Mucosa of stomach (tissue), 1 donor: ENCODE measurements around the gene PTPN7.

ENCODE experiments used
- H3K27me3 ChIP-seq: one replicate; pipeline ENCODE4 v1.7.0; 2013; ENCODE audit warnings: mild to moderate bottlenecking, low read length; ENCODE audit not compliant: control insufficient read depth, insufficient read depth
- H3K36me3 ChIP-seq: one replicate; pipeline ENCODE4 v1.7.0; 2013; ENCODE audit warnings: low read length; ENCODE audit not compliant: control insufficient read depth, insufficient read depth
- H3K4me1 ChIP-seq: one replicate; pipeline ENCODE4 v1.7.0; 2013; ENCODE audit warnings: mild to moderate bottlenecking, low read length; ENCODE audit not compliant: control insufficient read depth, insufficient read depth
- H3K4me3 ChIP-seq: one replicate; pipeline ENCODE4 v1.7.0; 2013; ENCODE audit warnings: low read length
- H3K9ac ChIP-seq: one replicate; pipeline ENCODE4 v1.7.0; 2013; ENCODE audit warnings: mild to moderate bottlenecking, low read length, moderate library complexity
- H3K9me3 ChIP-seq: one replicate; pipeline ENCODE4 v1.7.0; 2013; ENCODE audit warnings: mild to moderate bottlenecking, low read length, moderate library complexity; ENCODE audit not compliant: control insufficient read depth
- donor health status: Pancreatic carcinoma.

The PTPN7 gene

GRCh38 chr1:202162047-202162417, 1.6 kb upstream of the PTPN7 start:
- Histone ChIP-seq H3K27me3 (peaks cover 4% of the 10 kb centered on the region), H3K9ac (no peak overlapping the region), H3K9me3 (no peaks in the 10 kb centered on the region), H3K4me1 (peaks cover 4% of the 10 kb centered on the region), H3K36me3 (no peaks in the 10 kb centered on the region), H3K4me3 (no peak overlapping the region)

GRCh38 chr1:202161151-202162046, 997 bp upstream of the PTPN7 start:
- peak overlapping the region; percentile 37 for H3K9ac ChIP-seq
- no peak overlapping the region for H3K4me3 ChIP-seq
- no peaks in the 10 kb centered on the region for H3K9me3 ChIP-seq
- no peaks in the 10 kb centered on the region for H3K36me3 ChIP-seq
- H3K27me3 ChIP-seq: peaks cover 4% of the 10 kb centered on the region
- peaks cover 4% of the 10 kb centered on the region for H3K4me1 ChIP-seq

GRCh38 chr1:202159534-202160371, 649 bp downstream of the PTPN7 start:
- Histone ChIP-seq H3K9me3 (no peaks in the 10 kb centered on the region), H3K36me3 (no peaks in the 10 kb centered on the region), H3K27me3 (peaks cover 8% of the 10 kb centered on the region), H3K9ac (peak overlapping the region; percentile 64), H3K4me1 (peaks cover 11% of the 10 kb centered on the region), H3K4me3 (no peak overlapping the region)

GRCh38 chr1:202158810-202159533, 1.4 kb downstream of the PTPN7 start:
- H3K4me1 ChIP-seq: peaks cover 13% of the 10 kb centered on the region
- H3K9ac ChIP-seq: peak overlapping the region; percentile 22
- no peak overlapping the region for H3K4me3 ChIP-seq
- peaks cover 8% of the 10 kb centered on the region for H3K27me3 ChIP-seq
- H3K9me3 ChIP-seq: no peaks in the 10 kb centered on the region
- H3K36me3 ChIP-seq: no peaks in the 10 kb centered on the region

- H3K4me1 ChIP-seq: peaks cover 9% of the 10 kb centered on the region
- H3K9me3 ChIP-seq: no peaks in the 10 kb centered on the region
- peaks cover 8% of the 10 kb centered on the region for H3K27me3 ChIP-seq
- no peaks in the 10 kb centered on the region for H3K36me3 ChIP-seq
- no peak overlapping the region for H3K4me3 ChIP-seq
- no peak overlapping the region for H3K9ac ChIP-seq
Observed at GRCh38 chr1:202157945-202158344, 2.5 kb downstream of the PTPN7 start.

- Histone ChIP-seq H3K9ac (no peak overlapping the region), H3K36me3 (no peaks in the 10 kb centered on the region), H3K4me1 (peaks cover 9% of the 10 kb centered on the region)
Observed at GRCh38 chr1:202156590-202156989, 3.8 kb downstream of the PTPN7 start.

GRCh38 chr1:202155478-202156021, 4.9 kb downstream of the PTPN7 start:
- peak overlapping the region; percentile 16 for H3K9ac ChIP-seq
- H3K27me3 ChIP-seq: peaks cover 8% of the 10 kb centered on the region
- H3K4me3 ChIP-seq: no peak overlapping the region
- no peaks in the 10 kb centered on the region for H3K9me3 ChIP-seq
- H3K36me3 ChIP-seq: no peaks in the 10 kb centered on the region
- H3K4me1 ChIP-seq: peaks cover 9% of the 10 kb centered on the region

More at GRCh38 chr1:202156590-202156989, 3.8 kb downstream of the PTPN7 start:
- Histone ChIP-seq H3K4me3 (no peak overlapping the region), H3K9me3 (no peaks in the 10 kb centered on the region), H3K27me3 (peaks cover 8% of the 10 kb centered on the region)

- H3K4me1 ChIP-seq: peaks cover 9% of the 10 kb centered on the region
- H3K27me3 ChIP-seq: peaks cover 5% of the 10 kb centered on the region
- no peaks in the 10 kb centered on the region for H3K9me3 ChIP-seq
- no peaks in the 10 kb centered on the region for H3K36me3 ChIP-seq
- peak overlapping the region; percentile 29 for H3K9ac ChIP-seq
- no peak overlapping the region for H3K4me3 ChIP-seq
Observed at GRCh38 chr1:202154766-202155477, 5.5 kb downstream of the PTPN7 start.

GRCh38 chr1:202154148-202154765, 6.1 kb downstream of the PTPN7 start:
- H3K27me3 ChIP-seq: peaks cover 5% of the 10 kb centered on the region
- H3K9me3 ChIP-seq: no peaks in the 10 kb centered on the region

GRCh38 chr1:202153284-202153683, 7.1 kb downstream of the PTPN7 start:
- Histone ChIP-seq H3K36me3 (no peaks in the 10 kb centered on the region), H3K9ac (no peak overlapping the region), H3K9me3 (no peaks in the 10 kb centered on the region), H3K4me3 (no peak overlapping the region), H3K4me1 (peaks cover 9% of the 10 kb centered on the region), H3K27me3 (peaks cover 5% of the 10 kb centered on the region)

More at GRCh38 chr1:202154148-202154765, 6.1 kb downstream of the PTPN7 start:
- H3K9ac ChIP-seq: peak overlapping the region; percentile 29
- peaks cover 9% of the 10 kb centered on the region for H3K4me1 ChIP-seq
- H3K4me3 ChIP-seq: no peak overlapping the region
- no peaks in the 10 kb centered on the region for H3K36me3 ChIP-seq

- Histone ChIP-seq H3K36me3 (no peaks in the 10 kb centered on the region), H3K4me1 (peaks cover 9% of the 10 kb centered on the region), H3K9me3 (no peaks in the 10 kb centered on the region), H3K4me3 (no peak overlapping the region), H3K9ac (no peak overlapping the region), H3K27me3 (peaks cover 5% of the 10 kb centered on the region)
Observed at GRCh38 chr1:202152399-202152798, 8.0 kb downstream of the PTPN7 start.
